HG03571 (cell line): Measurements from ENCODE around the gene ZNF280B.
"Not testable (repeated sequence)": the region's sequence is repeated elsewhere in the genome, so short reads cannot be mapped to it uniquely, and the experiment has no call there.

Experiments
- ATAC-seq: cut with Tn5 transposase; IDR thresholded peaks from one replicate; pipeline ENCODE4 v1.9.1; 2021; ENCODE audit not compliant: unreplicated experiment

Gene ZNF280B

GRCh38 chr22:22535662-22536061 lies 27.1 kb upstream of the ZNF280B start:
- no peak for ATAC-seq

- no peak for ATAC-seq
Measured at GRCh38 chr22:22534604-22535415, 26.3 kb upstream of the ZNF280B start.

GRCh38 chr22:22533863-22534262 lies 25.3 kb upstream of the ZNF280B start:
- ATAC-seq = no peak

GRCh38 chr22:22533417-22533816 lies 24.9 kb upstream of the ZNF280B start:
- no peak for ATAC-seq

- ATAC-seq = not testable (repeated sequence)
Measured at GRCh38 chr22:22532547-22533071, 24.1 kb upstream of the ZNF280B start.

- ATAC-seq = no peak
Measured at GRCh38 chr22:22531770-22532546, 23.4 kb upstream of the ZNF280B start.

- no peak for ATAC-seq
Measured at GRCh38 chr22:22528780-22529179, 20.2 kb upstream of the ZNF280B start.

- no peak for ATAC-seq
Measured at GRCh38 chr22:22527312-22527711, 18.8 kb upstream of the ZNF280B start.

- no peak for ATAC-seq
Measured at GRCh38 chr22:22526125-22526912, 17.8 kb upstream of the ZNF280B start.

- no peak for ATAC-seq
Measured at GRCh38 chr22:22523494-22523893, 15.0 kb upstream of the ZNF280B start.

- ATAC-seq = no peak
Measured at GRCh38 chr22:22521631-22522030, 13.1 kb upstream of the ZNF280B start.

GRCh38 chr22:22520667-22521602 lies 12.4 kb upstream of the ZNF280B start:
- no peak for ATAC-seq

- no peak for ATAC-seq
Measured at GRCh38 chr22:22520020-22520656, 11.6 kb upstream of the ZNF280B start, which contains the start of gene ZNF280A. TSS of gene ZNF280A (minus strand) at chr22:22520270. CDS start at chr22:22515630, 4,640 bp downstream.

GRCh38 chr22:22519591-22519990 lies 11.0 kb upstream of the ZNF280B start:
- no peak for ATAC-seq

GRCh38 chr22:22516992-22517391 lies 8.4 kb upstream of the ZNF280B start:
- ATAC-seq = no peak

GRCh38 chr22:22515890-22516289 lies 7.3 kb upstream of the ZNF280B start:
- no peak for ATAC-seq

- not testable (repeated sequence) for ATAC-seq
Measured at GRCh38 chr22:22514431-22514830, 5.9 kb upstream of the ZNF280B start.

- no peak for ATAC-seq
Measured at GRCh38 chr22:22513619-22514018, 5.1 kb upstream of the ZNF280B start.

- ATAC-seq = no peak
Measured at GRCh38 chr22:22512951-22513350, 4.4 kb upstream of the ZNF280B start.
